HG03159 (cell line): Measurements from ENCODE around the gene CPT1C.
A peak's percentile ranks its signal among the peaks of the same experiment; 100 is the strongest.

Experiments used
- ATAC-seq: cut with Tn5 transposase; IDR thresholded peaks from one replicate; pipeline ENCODE4 v1.9.1; 2021; ENCODE audit warnings: mild to moderate bottlenecking, moderate library complexity; ENCODE audit not compliant: unreplicated experiment

The CPT1C gene

GRCh38 chr19:49660338-49660961 is 30.5 kb upstream of the CPT1C start:
- ATAC-seq = no peak

- no peak for ATAC-seq
Measured at GRCh38 chr19:49662011-49662410, 28.9 kb upstream of the CPT1C start.

- no peak for ATAC-seq
Measured at GRCh38 chr19:49663224-49663623, 27.7 kb upstream of the CPT1C start.

GRCh38 chr19:49664171-49665035 is 26.5 kb upstream of the CPT1C start:
- no peak for ATAC-seq

- ATAC-seq = no peak
Measured at GRCh38 chr19:49665036-49665350, 25.9 kb upstream of the CPT1C start.

GRCh38 chr19:49665351-49666119 is 25.4 kb upstream of the CPT1C start, which contains the start of the genes BCL2L12 and IRF3:
TSS of gene BCL2L12 (plus strand) at chr19:49665933. CDS start at chr19:49666693, 760 bp downstream.
TSS of gene IRF3 (minus strand) at chr19:49665857. CDS start at chr19:49664838, 1,019 bp downstream.
- peak; percentile 84 for ATAC-seq

- ATAC-seq = no peak
Measured at GRCh38 chr19:49666120-49666444, 24.8 kb upstream of the CPT1C start.

- no peak for ATAC-seq
Measured at GRCh38 chr19:49667473-49667872, 23.4 kb upstream of the CPT1C start.

GRCh38 chr19:49669516-49669915 is 21.4 kb upstream of the CPT1C start:
- ATAC-seq = no peak

GRCh38 chr19:49672131-49672919 is 18.6 kb upstream of the CPT1C start:
- no peak for ATAC-seq

- ATAC-seq = peak; percentile 28
Measured at GRCh38 chr19:49676136-49676783, 14.7 kb upstream of the CPT1C start.

GRCh38 chr19:49676784-49677230 is 14.1 kb upstream of the CPT1C start:
- ATAC-seq = peak; percentile 68

- ATAC-seq = no peak
Measured at GRCh38 chr19:49677231-49677900, 13.6 kb upstream of the CPT1C start, which contains the start of gene PRMT1. TSS of gene PRMT1 (plus strand) at chr19:49677271. CDS start at chr19:49677281, 10 bp downstream.

- no peak for ATAC-seq
Measured at GRCh38 chr19:49677901-49678674, 12.8 kb upstream of the CPT1C start.

GRCh38 chr19:49678985-49679770 is 11.7 kb upstream of the CPT1C start:
- no peak for ATAC-seq

- no peak for ATAC-seq
Measured at GRCh38 chr19:49679771-49680413, 11.0 kb upstream of the CPT1C start.
